Adrenal gland (tissue), 5 donors: Measurements from ENCODE around the gene CENPP.

Source experiments
- POLR2A ChIP-seq, 2 donors: fragments of 450-650 bp; IDR thresholded peaks; one replicate each; pipeline ENCODE4 v1.6.1; 2017; ENCODE audit warnings: antibody characterized with exemption in 2 of 2, mild to moderate bottlenecking in 2 of 2, moderate library complexity in 1 of 2
- TF ChIP-seq, protein P1 (sequence below), 6 experiments: fragments of 450-650 bp in 4 of 6; fragments of 200-600 bp in 2 of 6; sonication (generic) in 1 of 6; IDR thresholded peaks; 1 replicate in 5 of 6; 2 replicates in 1 of 6; pipeline versions ENCODE4 v1.5.1 to v1.8.0; 2016 to 2021; ENCODE audit warnings: antibody characterized with exemption in 6 of 6, mild to moderate bottlenecking in 2 of 6, moderate library complexity in 1 of 6
- donor health status: DM: no; HTN: no; CAD: no.

GRCh38 chr9:92378865-92379560 lies 53.3 kb downstream of the CENPP start:
- TF ChIP-seq, protein P1, sequence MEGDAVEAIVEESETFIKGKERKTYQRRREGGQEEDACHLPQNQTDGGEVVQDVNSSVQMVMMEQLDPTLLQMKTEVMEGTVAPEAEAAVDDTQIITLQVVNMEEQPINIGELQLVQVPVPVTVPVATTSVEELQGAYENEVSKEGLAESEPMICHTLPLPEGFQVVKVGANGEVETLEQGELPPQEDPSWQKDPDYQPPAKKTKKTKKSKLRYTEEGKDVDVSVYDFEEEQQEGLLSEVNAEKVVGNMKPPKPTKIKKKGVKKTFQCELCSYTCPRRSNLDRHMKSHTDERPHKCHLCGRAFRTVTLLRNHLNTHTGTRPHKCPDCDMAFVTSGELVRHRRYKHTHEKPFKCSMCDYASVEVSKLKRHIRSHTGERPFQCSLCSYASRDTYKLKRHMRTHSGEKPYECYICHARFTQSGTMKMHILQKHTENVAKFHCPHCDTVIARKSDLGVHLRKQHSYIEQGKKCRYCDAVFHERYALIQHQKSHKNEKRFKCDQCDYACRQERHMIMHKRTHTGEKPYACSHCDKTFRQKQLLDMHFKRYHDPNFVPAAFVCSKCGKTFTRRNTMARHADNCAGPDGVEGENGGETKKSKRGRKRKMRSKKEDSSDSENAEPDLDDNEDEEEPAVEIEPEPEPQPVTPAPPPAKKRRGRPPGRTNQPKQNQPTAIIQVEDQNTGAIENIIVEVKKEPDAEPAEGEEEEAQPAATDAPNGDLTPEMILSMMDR (IDR thresholded peaks at IDR 0.05) = no peak
- no peak for TF ChIP-seq POLR2A (IDR thresholded peaks at IDR 0.05)
